ENCODE results near the gene BEST4.
"Not testable (repeated sequence)": the region's sequence is repeated elsewhere in the genome, so short reads cannot be mapped to it uniquely, and the experiment has no call there.

BEST4 gene

DNA sequence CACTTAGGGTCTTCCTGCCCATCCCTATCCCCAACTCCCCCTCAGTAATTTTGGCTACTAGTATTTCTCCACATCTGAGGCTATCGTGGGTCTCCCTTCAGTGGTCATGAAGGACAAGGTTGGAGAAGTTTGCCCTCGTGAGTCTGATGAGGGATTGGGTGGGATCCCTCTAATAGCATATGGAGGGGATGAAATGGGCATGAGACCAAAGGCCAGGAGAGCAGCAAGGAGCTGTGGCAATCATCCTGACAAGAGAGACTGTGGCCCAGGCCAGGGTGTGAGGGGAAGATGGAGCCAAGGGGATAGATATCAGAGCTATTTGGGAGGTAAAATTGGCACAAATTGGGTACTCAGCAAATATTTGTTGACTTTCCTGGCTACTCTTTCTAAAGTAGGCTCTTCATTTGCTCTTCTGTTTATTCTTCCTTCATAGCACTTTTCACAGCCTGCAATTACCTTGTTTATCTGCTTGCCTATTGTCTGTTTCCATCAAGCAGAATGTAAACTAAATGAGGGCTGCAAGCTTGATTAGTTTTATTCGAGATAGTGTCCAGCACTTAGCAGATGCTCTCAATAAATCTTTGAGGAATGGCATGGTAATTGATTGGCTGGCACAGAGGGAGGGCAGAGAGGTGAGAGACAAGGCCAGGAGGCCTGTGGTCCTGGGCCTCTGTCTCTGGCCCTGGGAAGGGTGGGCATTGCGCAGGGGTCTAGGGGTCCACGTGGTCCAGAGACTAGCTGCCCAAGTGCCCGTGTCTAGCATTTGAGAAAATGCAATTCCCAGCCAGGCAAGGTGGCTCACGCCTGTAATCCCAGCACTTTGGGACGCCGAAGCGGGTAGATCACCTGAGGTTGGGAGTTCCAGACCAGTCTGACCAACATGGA lies 10.8 kb upstream of the BEST4 start:
- no peak overlapping the region for H3K4me3 ChIP-seq (ENCODE audit: low read depth, low read length)
- TF ChIP-seq, protein P1, sequence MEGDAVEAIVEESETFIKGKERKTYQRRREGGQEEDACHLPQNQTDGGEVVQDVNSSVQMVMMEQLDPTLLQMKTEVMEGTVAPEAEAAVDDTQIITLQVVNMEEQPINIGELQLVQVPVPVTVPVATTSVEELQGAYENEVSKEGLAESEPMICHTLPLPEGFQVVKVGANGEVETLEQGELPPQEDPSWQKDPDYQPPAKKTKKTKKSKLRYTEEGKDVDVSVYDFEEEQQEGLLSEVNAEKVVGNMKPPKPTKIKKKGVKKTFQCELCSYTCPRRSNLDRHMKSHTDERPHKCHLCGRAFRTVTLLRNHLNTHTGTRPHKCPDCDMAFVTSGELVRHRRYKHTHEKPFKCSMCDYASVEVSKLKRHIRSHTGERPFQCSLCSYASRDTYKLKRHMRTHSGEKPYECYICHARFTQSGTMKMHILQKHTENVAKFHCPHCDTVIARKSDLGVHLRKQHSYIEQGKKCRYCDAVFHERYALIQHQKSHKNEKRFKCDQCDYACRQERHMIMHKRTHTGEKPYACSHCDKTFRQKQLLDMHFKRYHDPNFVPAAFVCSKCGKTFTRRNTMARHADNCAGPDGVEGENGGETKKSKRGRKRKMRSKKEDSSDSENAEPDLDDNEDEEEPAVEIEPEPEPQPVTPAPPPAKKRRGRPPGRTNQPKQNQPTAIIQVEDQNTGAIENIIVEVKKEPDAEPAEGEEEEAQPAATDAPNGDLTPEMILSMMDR (IDR thresholded peaks at IDR 0.05; ENCODE audit: low read depth, low read length, missing control alignments), result no peak
- DNase-seq (ENCODE audit: low read depth), result no peak

DNA sequence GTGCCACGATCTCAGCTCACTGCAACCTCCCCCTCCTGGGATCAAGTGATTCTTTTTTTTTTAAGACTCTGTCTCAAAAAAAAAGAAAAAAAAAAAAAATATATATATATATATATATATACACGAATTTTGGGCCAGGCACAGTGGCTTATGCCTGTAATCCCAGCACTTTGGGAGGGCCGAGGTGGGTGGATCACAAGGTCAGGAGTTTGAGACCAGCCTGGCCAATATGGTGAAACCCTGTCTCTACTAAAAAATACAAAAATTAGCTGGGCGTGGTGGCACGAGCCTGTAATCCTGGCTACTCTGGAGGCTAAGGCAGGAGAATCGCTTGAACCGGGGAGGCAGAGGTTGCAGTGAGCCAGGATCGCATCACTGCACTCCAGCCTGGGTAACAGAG lies 9.9 kb upstream of the BEST4 start:
- DNase-seq (ENCODE audit: low read depth); H3K4me3 ChIP-seq (ENCODE audit: low read depth, low read length): not testable (repeated sequence)

DNA sequence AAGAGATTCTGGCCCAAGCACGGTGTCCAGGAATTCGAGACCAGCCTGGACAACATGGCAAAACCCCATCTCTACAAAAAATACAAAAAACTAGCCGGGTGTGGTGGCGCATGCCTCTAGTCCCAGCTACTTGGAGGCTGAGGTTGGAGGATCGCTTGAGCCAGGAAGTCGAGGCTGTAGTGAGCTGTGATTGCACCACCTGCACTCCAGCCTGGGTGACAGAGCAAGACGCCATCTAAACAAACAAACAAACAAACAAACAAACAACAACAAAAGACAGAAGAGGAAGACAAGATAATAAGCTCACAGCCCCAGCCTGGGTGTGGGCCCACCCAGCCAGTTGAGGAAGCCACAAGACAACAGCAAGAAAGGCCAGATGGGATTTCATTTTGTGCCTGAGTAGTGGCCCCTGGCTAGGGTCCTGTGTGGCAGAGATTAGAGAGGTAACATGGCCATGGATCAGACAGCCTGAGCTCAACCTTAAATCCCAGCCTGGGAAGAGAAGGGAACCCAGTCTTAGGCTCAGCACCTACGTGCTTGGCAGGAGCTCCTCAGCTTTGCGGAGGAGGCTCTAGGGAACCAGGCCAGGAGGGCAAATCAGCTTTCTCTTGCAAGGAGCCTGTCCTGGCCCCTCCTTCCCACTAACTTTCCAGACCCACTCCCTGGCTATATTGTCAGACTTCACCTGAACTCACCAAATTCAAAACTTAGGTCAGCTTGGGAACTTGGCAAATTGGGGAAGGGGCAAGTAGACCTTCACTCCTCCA lies 4.9 kb upstream of the BEST4 start:
- no peak overlapping the region for H3K4me3 ChIP-seq (ENCODE audit: low read depth, low read length)
- DNase-seq (ENCODE audit: low read depth), result no peak

DNA sequence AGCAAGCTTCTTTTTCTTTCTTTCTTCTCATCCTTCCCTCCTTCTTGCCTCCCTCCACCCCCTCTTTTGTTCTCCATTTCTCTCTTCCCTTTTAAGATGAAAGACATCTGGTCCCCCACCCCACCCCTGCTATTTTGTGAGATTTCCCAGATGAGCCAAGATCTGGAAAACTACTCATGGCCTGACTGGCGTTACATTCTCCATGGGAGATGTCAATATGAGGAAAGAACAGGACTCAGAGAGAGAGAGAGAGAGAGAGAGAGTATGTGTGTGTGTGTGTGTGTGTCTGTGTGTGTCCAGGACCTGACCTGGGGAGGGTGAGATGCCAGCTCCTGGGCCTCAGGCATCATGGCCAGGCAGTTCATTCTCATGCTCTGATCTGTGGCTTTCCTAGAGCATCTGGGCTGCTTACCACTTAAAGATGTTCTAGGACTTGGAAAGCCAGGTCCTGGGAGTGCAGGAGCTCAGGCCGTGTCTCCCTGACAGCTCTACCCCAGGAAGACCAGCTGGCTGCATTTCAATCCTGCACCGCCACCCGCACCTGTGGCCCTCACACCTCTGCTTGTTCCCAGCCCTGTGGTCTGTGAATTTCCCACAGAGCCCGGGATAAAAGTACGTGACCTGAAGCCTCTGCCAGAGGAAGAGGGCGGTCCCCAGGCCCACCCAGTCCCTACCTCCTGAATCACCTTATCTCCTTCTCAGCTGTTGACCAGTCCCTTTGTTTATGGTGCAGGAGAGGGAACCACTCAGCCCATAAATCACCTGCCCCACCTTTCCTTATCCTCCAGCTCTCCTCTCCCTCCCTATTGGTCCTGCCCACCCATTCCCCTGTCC lies 3.2 kb upstream of the BEST4 start:
- TF ChIP-seq, protein P1 (IDR thresholded peaks at IDR 0.05; ENCODE audit: low read depth, low read length, missing control alignments), result no peak
- DNase-seq (ENCODE audit: low read depth), result no peak
- no peak overlapping the region for H3K4me3 ChIP-seq (ENCODE audit: low read depth, low read length)

More for the DNA sequence above, 4.9 kb upstream of the BEST4 start:
- TF ChIP-seq, protein P1 (IDR thresholded peaks at IDR 0.05; ENCODE audit: low read depth, low read length, missing control alignments), result no peak

DNA sequence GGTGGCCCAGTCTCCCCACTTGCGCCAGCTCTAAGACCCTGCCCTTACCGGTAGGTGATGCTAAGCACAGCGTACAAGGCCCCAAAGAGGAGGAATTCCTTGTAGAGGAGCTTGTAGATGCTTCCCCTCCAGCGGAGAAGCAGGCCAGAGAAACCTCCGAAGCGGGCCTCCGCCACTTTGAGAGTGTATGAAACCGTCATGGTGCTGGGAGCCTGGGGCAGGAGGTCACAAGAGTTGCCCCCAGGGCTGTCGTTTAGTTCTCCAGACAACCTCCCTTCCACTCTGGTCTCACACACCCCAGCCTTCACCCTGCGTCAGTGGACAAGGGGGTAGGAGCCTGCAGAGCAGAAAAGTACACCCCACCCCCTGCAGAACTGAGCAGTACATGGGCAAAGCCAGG lies 464 bp downstream of the BEST4 start:
- no peak for DNase-seq (ENCODE audit: low read depth)
- TF ChIP-seq, protein P1 (IDR thresholded peaks at IDR 0.05; ENCODE audit: low read depth, low read length, missing control alignments), result no peak
- no peak overlapping the region for H3K4me3 ChIP-seq (ENCODE audit: low read depth, low read length)

DNA sequence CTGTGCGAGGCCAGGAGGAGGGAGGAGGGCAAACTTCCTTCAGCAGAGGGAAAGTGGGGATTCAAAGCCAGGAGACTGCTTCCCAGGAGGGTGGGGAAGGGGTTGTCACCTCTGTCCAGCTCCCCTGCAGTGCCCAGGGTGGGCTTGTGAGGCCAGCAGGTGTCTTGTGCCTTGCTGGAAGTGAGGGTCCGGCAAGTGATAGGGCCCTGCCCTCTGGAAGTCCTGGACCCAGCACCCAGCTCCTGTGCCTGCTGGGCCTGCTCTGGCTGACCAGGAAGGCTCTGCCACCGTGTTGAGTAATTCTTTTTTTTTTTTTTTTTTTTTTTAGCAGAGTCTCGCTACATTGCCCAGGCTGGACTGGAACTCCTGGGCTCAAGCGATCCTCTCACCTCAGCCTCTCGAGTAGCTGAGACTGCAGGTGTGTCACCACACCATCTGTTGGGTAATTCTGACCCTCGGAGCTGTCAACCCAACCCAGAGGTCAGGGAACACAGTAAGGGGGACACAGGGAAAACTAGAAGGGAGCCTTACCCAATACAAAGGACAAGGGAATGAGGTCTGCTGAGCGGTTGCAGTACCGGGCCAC lies 1.0 kb downstream of the BEST4 start:
- no peak overlapping the region for H3K4me3 ChIP-seq (ENCODE audit: low read depth, low read length)
- TF ChIP-seq, protein P1 (IDR thresholded peaks at IDR 0.05; ENCODE audit: low read depth, low read length, missing control alignments), result no peak
- DNase-seq (ENCODE audit: low read depth), result no peak
